ENCODE measurements around the gene ETFB.
A peak's percentile ranks its signal among the peaks of the same experiment; 100 is the strongest.

The ETFB gene

DNA sequence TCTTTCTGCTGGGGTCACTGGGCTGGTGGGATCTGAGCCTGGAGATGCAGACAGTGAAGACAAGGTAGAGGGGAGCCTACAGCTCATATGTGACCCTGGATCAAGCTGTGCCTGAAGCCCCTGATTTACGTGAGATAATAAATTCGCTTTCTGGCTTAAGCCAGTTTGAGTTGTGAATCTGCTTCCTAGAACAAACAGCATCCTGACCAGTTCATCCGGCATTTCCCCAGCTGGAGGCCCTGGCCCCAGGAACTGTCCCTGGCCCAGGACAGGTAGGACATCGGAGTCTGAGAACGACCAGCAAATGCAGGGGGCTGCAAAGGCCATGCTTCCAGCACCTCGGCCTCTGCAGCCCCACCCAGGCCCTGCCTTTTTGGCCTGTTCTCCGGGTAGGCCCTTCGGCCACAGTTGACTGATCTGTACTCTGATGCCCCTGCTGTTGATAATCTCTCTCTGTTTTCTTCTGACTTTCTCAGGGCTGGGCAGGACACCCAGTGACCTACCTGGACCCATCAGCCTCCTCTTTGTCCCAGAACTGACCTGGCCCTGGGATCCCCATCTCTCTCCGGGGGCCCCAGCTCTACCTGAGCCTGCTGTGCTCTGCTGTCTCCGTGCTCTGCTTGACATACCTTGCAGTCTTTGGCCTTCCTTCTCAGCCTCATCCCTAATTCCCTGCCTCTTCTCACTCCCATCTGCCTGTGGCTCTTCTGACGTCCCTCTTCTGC, 14.8 kb downstream of the ETFB start:
- no peak for DNase-seq (ENCODE audit: low spot score)

DNA sequence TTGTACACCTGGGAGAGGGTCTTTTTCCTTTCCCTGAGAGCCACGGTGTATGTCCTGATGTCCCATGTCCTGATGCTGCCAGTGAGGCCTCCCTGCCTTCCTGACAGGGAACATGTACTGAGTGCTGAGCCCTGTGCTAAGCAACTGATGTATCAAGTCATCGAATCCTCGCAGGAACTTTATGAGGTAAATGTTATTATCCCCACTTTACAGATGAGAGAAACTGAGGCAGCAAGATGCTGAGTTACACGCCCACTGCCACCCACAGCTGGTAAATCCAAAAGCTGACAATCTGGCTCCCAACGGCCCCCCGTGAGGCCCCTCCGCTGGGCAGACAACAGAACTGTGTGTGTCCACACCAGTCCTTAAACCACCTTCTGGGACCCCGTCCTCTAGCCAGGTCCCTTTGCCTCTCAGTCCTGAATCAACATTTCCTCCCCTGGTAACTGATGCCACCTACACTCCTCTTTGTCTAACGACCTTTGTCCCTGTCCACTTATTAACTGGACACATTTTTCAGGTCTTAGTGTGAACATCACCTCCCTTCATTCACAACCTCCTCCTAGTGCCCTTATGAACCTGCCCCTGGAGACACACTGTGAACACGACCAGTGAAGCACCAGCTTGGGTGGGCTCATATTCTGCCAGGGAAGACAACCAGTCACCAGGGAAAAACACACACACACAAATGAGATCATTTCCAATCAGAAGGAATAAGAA, 18.8 kb downstream of the ETFB start:
- no peak for DNase-seq (ENCODE audit: low spot score)

DNA sequence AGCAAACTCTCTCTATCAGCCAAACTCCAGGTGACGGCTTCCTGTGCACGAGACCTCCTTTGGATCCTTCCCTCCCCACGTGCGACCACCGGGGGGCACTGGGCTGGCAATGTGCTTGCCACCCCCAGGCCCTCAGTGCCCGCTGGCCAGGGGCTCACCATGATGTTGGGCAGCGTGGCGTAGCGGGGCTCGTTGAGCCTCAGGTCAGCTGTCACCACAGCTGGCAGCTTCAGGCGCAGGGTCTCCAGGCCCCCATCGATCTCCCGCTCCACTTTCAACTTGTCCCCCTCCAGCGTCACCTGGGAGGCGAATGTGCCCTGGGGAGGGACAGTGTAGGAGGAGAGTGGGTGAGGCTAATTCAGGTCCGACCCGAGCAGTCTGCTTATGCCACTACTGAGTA, 19.4 kb downstream of the ETFB start:
- no peak for DNase-seq (ENCODE audit: low spot score)

DNA sequence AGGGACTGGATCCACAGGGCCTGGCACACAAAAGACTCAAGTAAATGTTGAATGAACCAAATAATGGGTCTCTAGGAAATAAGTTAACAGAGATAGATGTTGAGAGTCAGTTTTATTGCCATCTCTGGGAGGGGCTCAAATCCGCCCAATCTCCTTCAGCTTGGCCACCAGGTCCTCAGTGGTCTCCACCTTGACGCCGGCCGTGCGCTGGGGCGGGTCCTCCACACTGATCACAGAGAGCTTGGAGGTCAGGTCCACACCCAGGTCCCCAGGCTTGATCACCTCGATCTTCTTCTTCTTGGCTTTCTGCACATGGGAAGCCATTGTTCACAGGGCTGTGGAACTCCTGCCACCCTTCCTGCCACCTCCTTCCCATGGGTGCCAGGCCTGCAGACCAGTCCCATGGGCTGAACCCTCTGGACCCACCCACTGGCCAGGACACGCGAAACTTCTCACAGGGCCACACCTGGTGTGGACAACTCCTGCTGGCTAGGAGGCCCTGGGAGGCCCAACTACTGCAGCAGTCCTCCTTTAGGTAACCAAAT, 21.0 kb downstream of the ETFB start:
- DNase-seq (ENCODE audit: low spot score): no peak

DNA sequence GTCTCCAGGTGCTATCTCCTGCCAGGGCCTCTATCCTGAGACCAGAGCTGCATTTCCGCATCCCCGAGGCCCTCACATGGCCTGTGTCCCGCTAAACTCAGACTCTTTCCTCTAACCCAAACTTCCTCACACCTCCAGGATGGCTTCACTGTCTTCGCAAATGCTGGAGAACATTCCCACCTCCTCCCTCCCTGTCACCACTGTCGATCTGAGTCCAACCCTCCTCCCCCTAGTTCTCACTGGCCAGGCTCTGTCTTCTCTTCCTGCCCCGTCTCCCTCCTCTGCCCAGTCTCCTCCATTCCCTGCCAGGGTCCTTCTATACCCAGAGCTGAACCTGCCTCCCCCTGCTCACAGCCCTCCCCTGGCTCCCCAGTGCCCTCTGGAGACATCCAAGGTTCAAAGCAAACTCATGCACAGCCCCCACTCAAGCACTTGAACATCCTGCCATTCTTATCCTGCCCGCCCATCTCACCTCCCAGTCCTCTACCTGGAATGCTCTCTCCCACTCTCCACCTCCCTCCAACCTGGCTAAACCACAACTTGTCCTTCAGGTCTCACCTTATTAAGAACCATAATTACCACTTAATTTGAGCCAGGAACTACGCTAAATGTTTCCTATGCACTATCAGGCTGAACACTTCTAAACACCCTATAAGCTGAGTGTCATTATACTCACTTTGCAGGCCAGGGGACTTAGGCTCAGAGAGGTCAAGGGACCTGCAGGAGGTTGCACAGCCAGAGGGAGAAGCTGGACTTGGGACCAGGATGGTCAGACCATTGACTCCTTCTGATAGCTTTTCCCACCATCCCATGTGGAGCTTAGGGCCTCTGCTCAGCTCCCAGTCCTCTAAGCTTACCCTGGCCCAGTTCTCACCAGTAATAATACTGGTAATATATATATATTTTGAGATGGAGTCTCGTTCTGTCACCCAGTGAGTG, 23.3 kb downstream of the ETFB start:
- no peak for DNase-seq (ENCODE audit: low spot score)

DNA sequence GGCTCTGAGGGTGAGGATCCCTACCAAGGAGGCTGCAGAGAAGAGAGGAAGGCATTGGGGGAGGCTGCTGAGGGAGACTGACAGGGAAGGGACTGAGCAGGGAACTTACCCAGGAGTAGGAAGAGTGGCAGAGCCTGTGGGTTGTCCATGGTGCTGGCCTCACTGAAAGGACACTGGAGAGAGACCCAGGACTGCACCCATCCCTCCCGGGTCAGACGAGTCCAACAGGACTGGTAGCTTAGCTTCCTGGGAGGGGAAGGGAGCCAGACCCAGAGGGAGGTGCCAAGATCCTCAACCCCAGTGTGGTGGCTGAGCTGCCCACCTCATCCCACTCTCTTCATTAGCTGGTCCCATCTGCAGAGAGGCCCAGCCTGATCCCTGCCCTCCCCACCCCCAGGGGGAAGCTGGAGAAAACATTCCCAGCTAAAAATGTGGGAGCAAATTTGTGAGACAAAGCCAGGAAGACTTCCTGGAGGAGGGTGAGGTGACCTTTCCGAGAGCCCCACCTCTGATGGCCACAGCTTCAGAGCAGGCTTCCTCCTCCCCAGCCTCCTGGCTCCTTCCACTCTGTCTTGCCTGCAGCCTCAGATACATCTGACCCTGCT, 24.1 kb downstream of the ETFB start, which contains the start of gene VSIG10L:
VSIG10L (minus strand) TSS at position 164 of the 605 bp plus-strand sequence; CDS start at position 149, 15 bp downstream.
- DNase-seq (ENCODE audit: low spot score): no peak

DNA sequence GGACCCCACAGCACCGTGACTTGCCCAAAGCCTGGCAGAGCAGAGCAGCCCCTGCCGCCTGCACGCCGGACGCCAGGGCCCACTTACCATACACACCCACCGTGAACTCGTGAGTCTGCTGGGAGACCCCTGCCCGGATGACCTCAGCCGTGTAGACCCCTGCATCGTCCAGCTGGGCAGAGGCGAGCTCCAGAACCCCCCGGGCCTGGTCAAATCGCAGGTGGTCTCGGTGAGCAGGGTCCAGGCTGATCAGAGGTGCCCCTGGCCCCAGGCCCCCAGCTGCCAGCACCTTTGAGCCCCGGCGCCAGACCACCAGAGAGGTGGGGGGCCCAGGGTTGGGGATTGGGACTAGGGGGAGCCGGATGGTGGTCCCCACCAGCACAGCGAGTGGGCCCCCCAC, 25.1 kb downstream of the ETFB start:
- DNase-seq (ENCODE audit: low spot score): no peak

DNA sequence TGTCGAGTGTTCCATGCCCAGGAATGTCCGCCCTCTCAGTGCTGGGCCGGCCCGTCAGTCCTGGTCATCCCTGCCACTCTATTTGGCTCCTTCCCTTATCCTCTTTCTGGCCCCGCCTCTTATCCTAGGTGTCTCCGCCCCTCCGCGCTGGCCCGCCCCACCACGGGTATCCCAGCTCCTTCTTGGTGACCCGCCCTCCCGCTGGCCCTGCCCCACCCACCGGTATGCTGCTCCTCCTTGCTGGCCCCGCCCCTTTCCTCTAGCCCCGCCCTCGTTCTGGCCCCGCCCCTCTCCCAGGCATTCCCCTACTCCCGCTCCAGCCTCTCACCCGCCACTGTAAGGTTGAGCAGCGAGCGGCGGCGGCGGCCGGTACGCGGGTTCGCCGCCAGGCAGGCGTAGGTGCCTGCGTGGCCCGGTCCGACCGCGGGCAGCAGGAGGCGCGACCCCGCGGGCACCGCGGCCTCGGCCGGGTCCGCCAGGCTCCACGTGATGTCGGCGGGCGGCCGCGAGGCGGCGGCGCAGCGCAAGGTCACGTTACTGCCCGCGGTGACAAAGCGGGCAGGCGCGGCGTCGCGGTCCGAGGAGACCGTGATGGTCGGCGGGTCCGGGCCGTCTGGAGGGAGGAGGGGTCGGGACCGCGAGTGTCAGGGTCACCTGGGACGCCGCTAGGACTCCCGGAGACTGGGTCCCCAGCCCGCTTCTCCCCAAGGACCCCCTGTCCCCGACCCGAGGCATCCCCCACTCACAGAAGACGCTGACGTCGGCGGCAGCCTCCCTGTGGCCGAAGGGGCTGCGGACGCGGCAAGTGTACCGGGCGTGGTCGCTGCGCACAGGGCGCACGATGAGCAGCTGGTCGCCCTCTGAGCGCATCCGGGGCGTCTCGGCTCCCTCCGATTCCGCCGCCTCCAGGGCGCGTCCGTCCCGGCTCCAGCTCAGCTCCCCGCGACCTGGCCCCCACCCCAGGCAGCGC, 26.2 kb downstream of the ETFB start:
- peak; percentile 93 for DNase-seq (ENCODE audit: low spot score)

DNA sequence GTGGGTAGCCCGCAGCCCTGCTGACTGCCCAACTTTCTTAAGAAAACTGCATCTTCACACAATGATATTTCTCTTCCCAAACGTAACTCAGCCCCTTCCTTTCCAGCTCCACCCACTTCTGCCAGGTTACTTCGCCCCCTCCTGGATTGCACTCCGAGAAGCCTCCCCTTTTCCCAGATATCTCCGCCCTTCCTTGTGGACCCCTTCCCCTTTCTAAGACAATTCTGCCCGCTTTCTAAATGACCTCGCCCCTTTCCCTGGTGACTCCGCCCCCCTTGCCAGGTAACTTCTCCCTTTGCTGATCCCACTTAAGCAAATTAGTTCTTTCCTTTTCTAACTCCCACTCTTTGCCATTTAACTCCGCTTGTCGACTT, 26.9 kb downstream of the ETFB start:
- no peak for DNase-seq (ENCODE audit: low spot score)

DNA sequence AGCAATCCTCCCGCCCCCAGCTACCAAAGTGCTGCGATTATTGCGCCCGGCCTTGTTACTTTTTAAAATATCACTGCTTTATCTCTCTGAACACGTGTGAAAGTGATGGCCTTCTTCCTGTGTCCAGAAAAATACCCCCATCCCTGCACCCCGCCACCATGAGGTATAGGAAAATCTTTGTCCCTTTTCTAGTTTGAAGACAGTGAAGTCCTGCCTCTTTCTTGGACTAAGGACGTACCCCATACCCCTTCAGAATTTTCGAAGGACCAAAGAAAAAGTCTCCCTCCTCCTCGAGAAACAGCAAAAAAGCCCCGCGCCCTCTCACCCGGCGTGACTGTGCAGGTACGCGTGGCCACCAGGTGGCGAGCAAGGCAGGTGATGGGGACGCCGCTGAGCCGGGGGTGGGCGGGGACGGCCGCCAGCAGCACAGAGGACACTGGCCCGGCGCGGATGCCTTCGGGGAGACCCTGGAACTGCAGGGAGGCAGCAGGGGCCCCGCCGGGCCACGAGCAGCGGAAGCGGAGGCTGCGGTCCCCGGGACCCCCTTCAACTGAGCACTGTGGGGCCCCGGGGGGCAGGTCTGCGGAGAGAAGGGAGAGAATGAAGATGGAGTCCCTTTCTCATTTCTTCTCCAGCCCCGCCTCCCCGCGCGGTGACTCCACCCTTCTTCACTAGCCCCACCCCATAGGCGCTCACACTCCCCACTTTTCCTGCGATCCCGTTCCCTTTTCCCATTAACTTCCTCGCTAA, 27.4 kb downstream of the ETFB start:
- peak; percentile 89 for DNase-seq (ENCODE audit: low spot score)

DNA sequence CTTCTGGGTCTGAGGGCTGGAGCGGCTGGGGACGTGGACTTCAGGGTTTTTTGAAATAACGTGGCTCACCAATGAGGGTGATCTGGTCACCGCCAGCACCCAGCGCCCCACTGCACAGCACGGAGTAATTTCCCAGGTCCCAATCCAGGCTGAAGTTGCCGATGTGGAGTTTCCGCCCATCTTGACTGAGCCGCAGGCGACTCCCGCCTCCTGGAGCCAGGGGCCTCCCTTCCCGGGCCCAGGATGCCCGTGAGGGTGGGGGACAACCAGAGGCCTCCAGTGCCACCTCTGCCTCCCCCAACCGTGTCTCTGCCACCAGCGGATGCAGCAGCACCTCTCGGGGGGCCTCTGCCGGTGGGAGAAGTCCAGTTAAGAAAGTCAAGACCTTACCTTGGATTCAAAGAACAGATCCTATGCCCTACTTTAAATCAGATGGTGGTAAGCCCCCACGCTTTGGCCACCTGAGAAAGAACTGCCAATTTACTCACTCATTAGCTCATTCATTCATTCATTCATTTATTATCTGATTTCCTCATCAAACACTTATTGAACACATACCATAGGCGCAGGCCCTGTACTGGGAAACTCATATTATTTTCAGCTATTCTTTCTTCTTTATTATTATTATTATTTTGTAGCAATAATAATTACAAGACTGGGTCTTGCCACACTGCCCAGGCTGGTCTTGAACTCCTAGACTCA, 28.2 kb downstream of the ETFB start:
- DNase-seq (ENCODE audit: low spot score): no peak

DNA sequence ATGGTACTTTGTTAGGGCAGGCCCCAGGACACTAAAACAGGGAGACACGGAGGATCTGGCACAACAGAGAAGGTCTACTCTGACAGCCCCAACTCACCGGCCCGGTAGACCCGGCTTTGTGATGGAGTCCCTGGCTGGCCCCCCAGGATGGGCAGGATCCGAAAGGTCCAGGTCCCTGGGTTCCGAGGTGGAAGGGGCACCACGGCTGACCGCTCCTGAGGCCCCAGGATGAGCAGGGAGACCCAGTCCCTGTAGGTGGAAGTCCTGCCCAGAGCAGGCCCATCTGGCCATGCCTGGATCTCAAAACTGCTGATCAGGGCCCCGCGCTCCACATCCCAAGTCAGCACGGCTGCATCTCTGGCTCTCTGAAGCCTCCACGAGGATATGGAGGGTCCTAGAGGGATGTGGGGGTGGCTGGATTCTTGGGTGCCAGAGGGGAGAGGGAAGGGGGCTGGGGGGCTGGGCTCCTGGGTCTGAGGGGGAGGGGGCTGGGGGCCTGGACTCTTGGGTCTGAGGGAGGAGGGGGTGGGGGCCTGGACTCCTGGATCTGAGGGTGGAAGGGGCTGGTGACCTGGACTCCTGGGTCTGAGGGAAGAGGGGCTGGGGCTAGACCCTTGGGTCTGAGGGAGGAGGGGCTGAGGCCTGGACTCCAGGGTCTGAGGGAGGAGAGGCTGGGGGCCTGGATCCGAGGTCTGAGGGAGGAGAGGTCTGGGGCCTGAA, 28.9 kb downstream of the ETFB start:
- DNase-seq (ENCODE audit: low spot score): no peak

DNA sequence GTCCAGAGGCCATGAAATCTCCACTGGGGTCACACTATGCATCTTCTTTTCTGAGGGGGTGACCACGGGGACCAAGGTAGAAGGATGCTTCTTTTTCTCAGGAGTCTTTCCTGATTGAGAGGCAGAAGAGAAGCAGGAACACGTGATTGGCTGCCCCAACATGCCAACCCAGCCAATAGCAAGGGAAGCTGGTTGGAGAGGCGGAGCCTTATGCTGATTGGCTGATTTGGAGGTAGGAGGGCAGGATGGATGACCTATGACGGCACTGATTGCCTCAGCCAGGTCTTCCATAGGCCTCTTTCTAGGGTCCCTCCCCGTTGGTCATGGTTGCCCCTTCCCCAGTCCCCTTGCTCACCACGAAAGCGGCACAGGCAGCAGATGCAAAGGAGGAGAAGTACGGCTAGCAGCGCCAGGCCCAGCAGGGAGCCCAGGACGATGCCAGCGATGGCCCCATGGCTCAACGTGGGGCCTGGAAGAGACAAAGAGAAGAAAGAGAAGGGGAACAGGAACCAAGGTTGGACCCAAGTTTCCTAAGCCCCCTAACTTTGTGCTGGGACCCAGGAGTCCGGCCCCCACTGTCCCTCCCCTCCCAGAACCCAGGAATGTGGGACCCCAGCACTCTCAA, 32.2 kb downstream of the ETFB start:
- no peak for DNase-seq (ENCODE audit: low spot score)

DNA sequence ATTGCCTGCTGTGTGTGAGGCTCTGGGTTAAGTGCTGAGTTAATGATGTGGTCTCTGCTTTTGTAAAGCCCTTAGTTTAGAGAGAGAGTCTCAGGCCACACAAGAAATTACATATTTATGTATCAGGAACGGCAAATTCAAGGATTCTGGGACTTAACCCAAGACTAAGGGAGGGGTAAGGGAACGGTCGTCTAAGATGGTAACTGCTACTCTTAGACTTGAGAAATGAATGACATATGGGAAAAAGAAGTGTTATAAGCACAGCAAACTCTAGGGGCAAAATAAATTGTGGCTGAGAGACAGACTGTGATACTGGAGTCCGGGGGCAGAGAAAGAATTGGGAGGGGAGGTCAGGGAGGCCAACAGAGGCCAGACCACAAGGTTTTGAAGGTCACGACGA, 34.5 kb downstream of the ETFB start:
- DNase-seq (ENCODE audit: low spot score): no peak

DNA sequence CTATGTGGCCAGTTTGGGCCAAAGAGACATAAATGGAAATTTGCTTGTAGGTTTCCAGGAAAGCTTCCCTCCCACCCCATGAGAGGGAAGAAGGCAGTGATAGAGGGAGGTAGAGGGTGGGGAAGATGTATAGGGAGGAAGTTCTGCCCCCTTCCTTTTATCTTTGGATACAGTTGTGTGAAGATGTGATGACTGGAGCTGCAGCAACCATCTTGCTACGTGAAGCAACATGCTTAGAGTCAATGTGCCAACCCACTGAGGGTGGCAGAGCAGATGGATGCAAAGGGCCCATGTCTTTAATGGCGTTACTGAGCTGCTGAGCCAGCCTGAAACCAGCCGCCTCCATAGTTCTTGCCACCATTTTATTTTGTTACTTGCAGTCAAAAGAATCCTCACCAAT, 35.0 kb downstream of the ETFB start:
- DNase-seq (ENCODE audit: low spot score): no peak

DNA sequence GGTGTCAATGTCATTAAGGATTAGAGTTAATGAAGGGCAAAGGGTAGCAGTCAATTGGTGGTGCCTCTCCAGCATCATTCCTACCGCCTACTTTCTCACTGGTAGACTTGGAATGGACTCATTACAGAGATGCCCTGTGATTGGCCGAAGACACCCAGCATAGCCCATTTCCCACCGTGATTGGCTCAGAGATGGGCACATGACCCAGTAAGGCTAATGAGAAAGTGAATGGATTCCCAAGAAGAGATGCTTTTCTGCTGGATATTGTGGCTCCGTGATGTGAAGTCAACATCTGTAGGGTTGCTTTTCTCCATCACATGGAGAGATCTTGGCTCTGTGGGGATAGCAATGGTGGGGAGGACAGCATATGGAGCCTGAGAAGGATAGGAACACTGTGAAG, 35.8 kb downstream of the ETFB start:
- no peak for DNase-seq (ENCODE audit: low spot score)

DNA sequence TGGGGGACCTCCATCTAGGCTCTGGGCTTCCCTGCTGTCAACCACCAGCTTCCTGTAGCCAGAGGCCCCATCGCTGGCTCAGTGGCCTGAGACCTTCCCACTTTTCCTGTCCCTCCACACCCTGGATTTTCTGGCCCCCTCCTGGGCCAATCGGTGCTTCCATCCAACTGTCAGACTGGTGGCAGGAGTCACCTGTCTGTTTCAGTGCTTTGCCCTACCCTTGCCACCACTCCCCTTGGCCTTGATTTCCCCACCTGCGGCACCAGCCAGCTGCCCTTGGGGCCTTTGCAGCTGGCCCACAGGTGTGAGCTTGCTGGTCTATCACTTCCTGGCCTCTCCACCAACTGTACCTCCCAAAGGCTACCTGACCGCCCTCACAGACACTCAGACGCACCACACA, 36.8 kb downstream of the ETFB start:
- DNase-seq (ENCODE audit: low spot score): no peak

All from HuH-7 (cell line).